Panc1 (cell line): ENCODE measurements around the gene EDC3. TPM values are rescaled to one million over a fixed set of nuclear protein-coding genes. Genes with fewer than 3 reads are reported as not detected.

ENCODE experiments used
- ATAC-seq: fragments of 200-7000 bp; cut with Tn5 transposase; 2 replicates; pipeline ENCODE4 v1.9.1; 2020; ENCODE audit warnings: mild to moderate bottlenecking, moderate library complexity
- BruUV-seq: library from RNA; stranded (reverse); fragments of 400-500 nt; replicated peaks from 2 replicates; lab custom pipeline; 2021; lab: Mats Ljungman, UMichigan
- CTCF ChIA-PET: fragments of 300-600 bp; sonication (Branson Sonifier 250); formaldehyde crosslinking; loops from one replicate; lab custom pipeline; 2022; ENCODE audit warnings: antibody characterized with exemption; lab: Charles Lee
- POLR2A ChIA-PET: fragments of 300-600 bp; sonication (Branson Sonifier 250); formaldehyde crosslinking; loops from one replicate; lab custom pipeline; 2022; ENCODE audit warnings: antibody characterized with exemption; lab: Charles Lee
- DNase-seq: peaks from one replicate; pipeline ENCODE4 v3.0.0-alpha.2; 2010; ENCODE audit warnings: low read depth, low spot score
- H3K27ac ChIP-seq: 2 replicates; pipeline ENCODE4 v1.5.1; 2011; ENCODE audit warnings: mild to moderate bottlenecking, low read length, inconsistent platforms
- H3K27me3 ChIP-seq: fragments of 200-500 bp; sonication (Bioruptor generic); 2 replicates; pipeline ENCODE4 v1.6.0; 2014; ENCODE audit warnings: low read length, inconsistent platforms; ENCODE audit not compliant: control insufficient read depth, insufficient read depth
- H3K36me3 ChIP-seq: fragments of 200-500 bp; sonication (Bioruptor generic); 2 replicates; pipeline ENCODE4 v1.5.1; 2014; ENCODE audit warnings: inconsistent platforms, mild to moderate bottlenecking, low read length, moderate library complexity; ENCODE audit not compliant: control insufficient read depth, insufficient read depth
- H3K4me1 ChIP-seq: 2 replicates; pipeline ENCODE4 v1.5.1; 2011; ENCODE audit warnings: inconsistent platforms, mild to moderate bottlenecking, low read length, moderate library complexity; ENCODE audit not compliant: control insufficient read depth, insufficient read depth
- H3K4me3 ChIP-seq, 2 experiments: 2 replicates each; pipeline ENCODE4 v1.5.1; 2011 to 2012; ENCODE audit warnings: low read depth in 2 of 2, low read length in 2 of 2, mild to moderate bottlenecking in 2 of 2, inconsistent platforms in 1 of 2, moderate library complexity in 1 of 2
- H3K9me3 ChIP-seq: fragments of 200-500 bp; sonication (Bioruptor generic); 2 replicates; pipeline ENCODE4 v1.5.1; 2014; ENCODE audit warnings: low read depth, mild to moderate bottlenecking, inconsistent platforms, low read length, moderate library complexity; ENCODE audit not compliant: control insufficient read depth, insufficient read depth
- POLR2AphosphoS5 ChIP-seq: IDR thresholded peaks from 2 replicates; pipeline ENCODE4 v1.6.1; 2012; ENCODE audit warnings: mild to moderate bottlenecking, low read depth, low read length, moderate library complexity
- REST ChIP-seq, 2 experiments: IDR thresholded peaks; 2 replicates each; pipeline ENCODE4 v1.6.1; 2011 to 2012; ENCODE audit warnings: low read depth in 2 of 2, control low read depth in 1 of 2, low read length in 1 of 2, mild to moderate bottlenecking in 1 of 2, moderate library complexity in 1 of 2; ENCODE audit not compliant: insufficient read depth in 1 of 2
- SIN3A ChIP-seq: IDR thresholded peaks from 2 replicates; pipeline ENCODE4 v1.6.1; 2012; ENCODE audit warnings: low read depth, mild to moderate bottlenecking, low read length, moderate library complexity, borderline replicate concordance; ENCODE audit not compliant: insufficient read depth
- TCF7L2 ChIP-seq: IDR thresholded peaks from 2 replicates; pipeline ENCODE4 v1.6.1; 2011; ENCODE audit warnings: mild to moderate bottlenecking, low read depth, low read length, inconsistent platforms
- in situ Hi-C: cut with HindIII; loops from 2 replicates; pipeline ENCODE4 v1.10.0; 2016; ENCODE audit warnings: low sequenced_read_pairs, low pct_unique_long_range_greater_than_20kb
- intact Hi-C: fragments of 100-400 bp; cut with micrococcal nuclease; formaldehyde crosslinking; loops from one replicate; pipeline ENCODE4 v1.10.0; 2022; ENCODE audit not compliant: unreplicated experiment
- total RNA-seq: library from RNA; stranded (reverse); gene quantifications from one replicate; pipeline ENCODE4 v1.2.1, GENCODE V29; 2021; ENCODE audit not compliant: unreplicated experiment
- TF ChIP-seq, protein P1 (sequence below): fragments of 450-650 bp; IDR thresholded peaks from 2 replicates; pipeline ENCODE4 v1.5.1; 2017; ENCODE audit warnings: mild to moderate bottlenecking

The EDC3 gene
- total RNA-seq, 1 experiment from 2014 or later = 45.5 TPM

- no peak for TF ChIP-seq REST (IDR thresholded peaks at IDR 0.05; ENCODE audit: insufficient read depth in 1 of 2, low read depth in 2 of 2, low read length in 1 of 2)
- Histone ChIP-seq H3K9me3 (no peaks in the 10 kb centered on the region), H3K4me1 (peaks cover 11% of the 10 kb centered on the region), H3K4me3 (no peak overlapping the region), H3K27ac (no peak overlapping the region), H3K36me3 (no peaks in the 10 kb centered on the region), H3K27me3 (no peaks in the 10 kb centered on the region)
- ATAC-seq (no peak), DNase-seq (no peak)
- ChIA-PET POLR2A (no interaction called here), CTCF (interaction anchor here (1.1 kb wide), 1 partner anchor 224 kb away, joined by 3 read pairs; no protein-coding TSS in a partner anchor)
- in situ Hi-C loops (no loop called here), intact Hi-C loops (no loop called here)
- BruUV-seq = no TSS peak
Observed at GRCh38 chr15:74613089-74613952, 82.5 kb downstream of the EDC3 start.

GRCh38 chr15:74612677-74613076 lies 83.1 kb downstream of the EDC3 start:
- TF ChIP-seq REST (IDR thresholded peaks at IDR 0.05; ENCODE audit: insufficient read depth in 1 of 2, low read depth in 2 of 2, low read length in 1 of 2) (no peak), POLR2AphosphoS5 (no peak), TCF7L2 (no peak), SIN3A (no peak)
- TF ChIP-seq, protein P1, sequence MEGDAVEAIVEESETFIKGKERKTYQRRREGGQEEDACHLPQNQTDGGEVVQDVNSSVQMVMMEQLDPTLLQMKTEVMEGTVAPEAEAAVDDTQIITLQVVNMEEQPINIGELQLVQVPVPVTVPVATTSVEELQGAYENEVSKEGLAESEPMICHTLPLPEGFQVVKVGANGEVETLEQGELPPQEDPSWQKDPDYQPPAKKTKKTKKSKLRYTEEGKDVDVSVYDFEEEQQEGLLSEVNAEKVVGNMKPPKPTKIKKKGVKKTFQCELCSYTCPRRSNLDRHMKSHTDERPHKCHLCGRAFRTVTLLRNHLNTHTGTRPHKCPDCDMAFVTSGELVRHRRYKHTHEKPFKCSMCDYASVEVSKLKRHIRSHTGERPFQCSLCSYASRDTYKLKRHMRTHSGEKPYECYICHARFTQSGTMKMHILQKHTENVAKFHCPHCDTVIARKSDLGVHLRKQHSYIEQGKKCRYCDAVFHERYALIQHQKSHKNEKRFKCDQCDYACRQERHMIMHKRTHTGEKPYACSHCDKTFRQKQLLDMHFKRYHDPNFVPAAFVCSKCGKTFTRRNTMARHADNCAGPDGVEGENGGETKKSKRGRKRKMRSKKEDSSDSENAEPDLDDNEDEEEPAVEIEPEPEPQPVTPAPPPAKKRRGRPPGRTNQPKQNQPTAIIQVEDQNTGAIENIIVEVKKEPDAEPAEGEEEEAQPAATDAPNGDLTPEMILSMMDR = no peak
- POLR2A ChIA-PET = no interaction called here
- DNase-seq (no peak), ATAC-seq (no peak)
- intact Hi-C loops (no loop called here), in situ Hi-C loops (no loop called here)
- no peaks in the 10 kb centered on the region for H3K9me3 ChIP-seq
- H3K27ac ChIP-seq = no peak overlapping the region
- no TSS peak for BruUV-seq
- peaks cover 11% of the 10 kb centered on the region for H3K4me1 ChIP-seq
- CTCF ChIA-PET = no interaction called here
- no peaks in the 10 kb centered on the region for H3K27me3 ChIP-seq
- no peaks in the 10 kb centered on the region for H3K36me3 ChIP-seq
- H3K4me3 ChIP-seq = no peak overlapping the region
